Limb (tissue), 2 donors: ENCODE results near the gene CRYL1.

Experiments used
- DNase-seq, 2 donors: peaks; one replicate each; pipeline ENCODE4 v3.0.0-alpha.2; 2016; ENCODE audit errors: extremely low spot score in 2 of 2

Gene CRYL1

DNA sequence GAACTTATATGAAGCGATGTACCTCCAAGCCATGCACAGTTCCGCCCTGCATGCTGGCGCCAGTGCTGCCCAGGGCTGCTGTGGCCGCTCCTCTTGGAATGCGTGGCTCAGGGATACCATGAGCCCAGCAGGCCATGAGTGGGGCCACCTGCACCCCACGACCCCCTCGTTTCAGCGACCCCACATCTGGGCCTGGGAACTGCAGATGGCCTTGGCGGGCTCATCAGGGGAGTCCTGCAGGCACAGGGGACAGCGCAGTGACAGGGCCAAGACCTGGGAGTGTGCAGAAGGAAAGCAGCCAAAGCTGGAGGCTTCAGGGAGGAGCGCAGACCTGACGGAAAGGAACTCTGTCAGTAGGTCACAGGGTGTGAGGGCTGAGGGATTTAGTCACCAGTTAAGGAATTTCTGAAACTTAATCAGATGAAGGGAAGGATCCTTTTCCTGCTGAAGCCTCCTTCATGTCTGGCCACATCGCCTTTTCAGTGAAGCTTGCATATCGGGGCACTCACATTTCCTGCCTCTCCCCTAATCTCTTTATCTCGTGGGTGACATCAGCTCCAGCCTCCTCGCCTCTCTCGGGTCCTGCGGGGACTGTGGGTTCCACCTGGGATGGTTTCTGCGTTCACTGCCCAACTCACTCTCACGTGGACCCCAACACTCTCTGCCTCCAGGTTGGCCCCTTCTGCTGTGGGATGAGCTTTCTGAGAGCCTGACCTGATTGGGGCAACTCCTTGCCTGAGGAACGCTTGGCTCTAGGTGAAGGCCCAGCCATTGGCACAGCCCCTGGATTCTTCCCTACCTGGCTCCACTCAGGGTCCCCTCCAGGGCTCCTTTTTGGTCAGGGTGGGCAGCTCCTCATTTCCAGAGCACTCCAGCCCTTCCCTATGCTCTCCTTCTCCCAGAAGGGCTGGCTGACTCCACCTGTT lies 123.5 kb downstream of the CRYL1 start:
- no peak for DNase-seq

DNA sequence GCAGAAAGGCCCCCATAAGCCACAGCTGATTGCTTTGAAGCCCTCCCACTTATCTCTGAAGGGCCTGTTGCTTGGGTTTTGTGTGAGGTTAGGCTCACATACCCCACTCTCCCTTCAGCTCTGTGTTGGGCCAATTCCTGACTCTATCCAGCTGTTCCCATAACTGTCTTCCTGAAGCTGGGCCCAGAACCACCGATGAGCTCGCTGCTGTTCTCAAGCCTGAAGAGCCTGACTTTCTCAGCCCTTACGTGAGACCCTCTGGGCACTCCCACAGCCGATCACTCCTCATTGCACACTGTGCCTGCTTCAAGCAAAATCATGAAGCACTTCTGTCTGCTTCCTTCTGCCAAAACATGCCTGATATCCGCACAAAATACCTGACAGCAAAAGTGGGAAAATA lies 124.1 kb downstream of the CRYL1 start:
- DNase-seq, result no peak

DNA sequence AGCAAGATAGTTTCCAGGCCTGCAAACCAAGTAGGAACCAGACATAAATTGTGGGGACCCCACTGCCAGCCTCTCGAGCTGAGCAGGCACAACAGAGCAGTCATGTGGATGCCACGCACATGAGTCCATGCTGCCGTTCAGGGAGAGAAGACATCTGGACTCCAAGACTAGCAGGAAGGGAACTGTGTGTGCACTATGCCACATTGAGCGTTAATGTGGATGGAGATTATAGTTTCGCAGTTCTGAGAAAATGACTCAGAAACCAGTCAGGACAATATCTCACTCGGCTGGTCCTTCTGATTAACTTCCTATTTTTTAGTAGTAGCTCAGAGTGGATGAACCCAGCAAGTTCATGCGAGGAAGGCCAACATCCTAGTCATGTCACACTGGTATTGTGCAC lies 124.9 kb downstream of the CRYL1 start:
- no peak for DNase-seq

DNA sequence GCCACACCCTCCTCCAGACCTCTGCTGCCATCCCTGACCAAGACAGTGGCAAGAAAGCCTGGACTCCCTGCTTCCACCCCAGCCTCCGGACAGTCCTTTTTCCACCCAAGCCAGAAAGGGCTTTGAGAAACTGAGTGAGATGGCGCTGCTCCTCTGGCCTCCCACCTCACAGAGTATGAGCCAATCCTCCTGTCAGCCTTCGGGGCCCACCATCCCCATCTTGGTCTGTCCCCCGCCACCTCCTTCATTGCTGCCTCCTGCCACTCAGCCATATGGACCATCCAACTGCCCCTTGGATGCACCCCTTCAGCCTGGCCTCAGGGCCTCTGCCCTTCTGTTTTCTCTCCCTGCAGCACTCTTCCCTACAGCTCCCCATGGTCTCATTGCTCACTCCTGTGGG lies 125.7 kb downstream of the CRYL1 start:
- no peak for DNase-seq

DNA sequence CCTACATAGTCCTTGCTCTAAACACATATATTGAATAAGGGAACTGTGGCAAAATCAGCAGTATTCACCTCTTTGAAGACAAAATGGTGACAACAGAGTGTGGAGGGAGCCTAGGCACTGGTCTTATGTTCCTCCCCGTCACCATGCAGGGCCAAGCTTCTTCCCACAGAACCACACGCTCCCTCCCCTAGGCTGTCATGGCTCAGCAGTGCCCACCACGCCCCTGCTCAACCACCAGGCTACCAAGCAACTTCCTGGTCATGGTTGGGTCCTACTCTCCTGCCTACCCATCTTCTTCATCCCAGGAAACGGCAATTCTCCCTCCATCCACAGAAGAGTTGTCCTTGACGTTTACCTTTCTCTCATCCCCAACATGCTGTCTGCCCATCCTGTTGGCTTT lies 126.1 kb downstream of the CRYL1 start:
- no peak for DNase-seq

DNA sequence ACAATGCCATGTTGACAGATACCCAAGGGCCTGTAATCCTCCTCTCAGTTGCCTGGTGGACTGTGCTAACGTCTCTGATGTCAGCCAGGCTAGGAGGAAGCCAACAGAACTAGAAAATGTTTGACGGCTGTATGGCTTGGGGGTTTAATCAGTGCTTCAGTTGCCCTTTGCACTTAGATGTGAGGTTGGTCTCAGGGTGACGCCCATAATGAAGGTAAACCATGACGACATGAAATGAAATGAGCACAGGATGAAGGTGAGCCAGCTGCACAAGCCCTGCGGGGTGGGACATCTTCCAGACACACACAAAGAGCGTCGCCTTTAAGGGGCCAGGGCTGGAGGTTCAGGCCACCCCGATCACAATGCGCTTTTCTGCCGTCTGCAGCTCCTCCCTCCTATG lies 127.2 kb downstream of the CRYL1 start:
- no peak for DNase-seq

DNA sequence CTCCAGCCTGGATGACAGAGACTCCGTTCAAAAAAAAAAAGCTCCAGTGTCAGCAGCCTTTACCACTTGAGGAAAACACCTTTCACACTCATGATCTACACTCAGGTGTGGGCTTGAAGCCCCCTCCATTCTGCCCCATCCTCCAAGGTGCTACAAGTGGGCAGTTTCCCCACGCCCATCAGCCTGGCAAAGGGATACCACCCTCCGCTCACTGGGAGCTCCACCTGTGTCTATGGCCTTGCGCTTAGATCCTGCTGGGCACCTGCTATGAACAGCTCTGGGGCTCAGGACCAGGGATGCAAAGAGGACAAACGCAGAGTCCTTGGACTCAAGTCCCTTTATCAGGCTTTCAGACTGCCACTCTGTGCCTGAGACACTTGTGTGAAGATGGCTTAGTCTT lies 127.8 kb downstream of the CRYL1 start:
- no peak for DNase-seq

DNA sequence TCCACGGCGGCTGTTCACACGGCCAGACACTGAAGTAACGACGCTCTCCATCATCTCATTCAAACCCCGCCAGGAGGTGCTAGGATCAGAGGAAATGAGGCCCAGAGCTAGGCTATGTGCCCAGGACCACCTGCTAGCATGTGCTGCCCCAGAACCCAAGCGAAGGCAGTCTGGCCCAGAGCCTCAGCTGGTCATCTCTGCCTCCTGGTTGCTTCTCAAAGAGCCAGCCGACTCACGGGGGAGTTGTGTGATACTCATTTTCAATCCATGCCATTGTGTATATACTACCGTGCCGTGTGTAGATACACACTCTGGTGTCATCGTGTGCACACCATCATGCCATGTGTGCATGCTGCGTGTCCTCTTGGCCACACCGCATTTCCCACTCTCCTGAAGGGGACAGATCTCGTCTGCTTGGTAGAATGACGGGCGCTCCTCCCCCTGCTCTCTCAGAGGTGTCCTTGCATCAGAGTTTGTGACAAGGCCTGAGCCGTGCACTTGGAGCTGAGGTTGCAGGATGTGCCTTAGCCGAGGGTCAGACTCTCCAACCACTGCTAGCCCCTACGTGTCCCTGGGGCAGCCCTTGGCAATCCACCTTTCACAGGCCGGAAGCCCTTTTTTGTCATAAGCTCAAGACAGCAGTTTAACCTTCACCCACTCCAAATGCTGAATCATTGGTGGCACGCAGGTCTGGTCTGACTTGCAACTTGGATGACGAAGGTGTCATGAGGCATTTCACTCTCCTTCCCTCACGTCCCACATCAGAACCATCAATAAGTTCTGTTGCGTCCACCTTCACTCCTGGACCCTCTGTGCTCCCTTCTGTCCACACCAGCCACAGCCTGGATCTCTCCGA lies 130.4 kb downstream of the CRYL1 start:
- no peak for DNase-seq

DNA sequence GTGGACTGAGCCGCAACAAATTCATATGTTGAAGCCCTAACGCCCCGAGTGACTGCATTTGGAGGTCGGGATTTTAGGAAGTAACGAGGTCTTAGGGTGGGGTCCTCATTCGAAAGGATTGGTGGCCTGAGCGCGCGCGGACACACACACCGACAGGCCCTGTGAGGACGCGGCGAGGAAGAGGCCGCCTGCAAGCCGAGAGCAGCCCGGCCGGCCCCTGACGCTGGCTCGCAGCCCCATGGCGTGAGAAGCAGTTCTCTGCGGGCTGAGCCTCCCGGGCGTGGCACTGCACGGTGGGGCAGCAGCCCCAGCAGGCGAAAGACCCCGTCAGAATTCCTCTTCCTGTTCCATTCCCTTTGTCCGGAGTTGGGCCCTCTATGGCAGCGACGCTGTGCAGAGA lies 131.2 kb downstream of the CRYL1 start:
- no peak for DNase-seq

DNA sequence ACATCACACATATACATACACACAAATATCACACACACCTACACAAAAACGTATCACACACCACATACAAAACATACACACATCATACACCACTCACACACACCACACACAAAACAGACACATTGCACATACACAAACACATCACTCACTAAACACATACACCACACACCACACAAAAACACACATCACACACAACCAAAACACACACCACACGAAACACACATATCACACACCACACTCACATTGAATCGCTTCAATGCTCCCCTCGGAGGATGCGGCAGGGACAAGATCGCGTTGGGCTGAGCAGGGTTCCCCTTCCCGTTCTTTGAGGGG lies 131.5 kb downstream of the CRYL1 start:
- no peak for DNase-seq

DNA sequence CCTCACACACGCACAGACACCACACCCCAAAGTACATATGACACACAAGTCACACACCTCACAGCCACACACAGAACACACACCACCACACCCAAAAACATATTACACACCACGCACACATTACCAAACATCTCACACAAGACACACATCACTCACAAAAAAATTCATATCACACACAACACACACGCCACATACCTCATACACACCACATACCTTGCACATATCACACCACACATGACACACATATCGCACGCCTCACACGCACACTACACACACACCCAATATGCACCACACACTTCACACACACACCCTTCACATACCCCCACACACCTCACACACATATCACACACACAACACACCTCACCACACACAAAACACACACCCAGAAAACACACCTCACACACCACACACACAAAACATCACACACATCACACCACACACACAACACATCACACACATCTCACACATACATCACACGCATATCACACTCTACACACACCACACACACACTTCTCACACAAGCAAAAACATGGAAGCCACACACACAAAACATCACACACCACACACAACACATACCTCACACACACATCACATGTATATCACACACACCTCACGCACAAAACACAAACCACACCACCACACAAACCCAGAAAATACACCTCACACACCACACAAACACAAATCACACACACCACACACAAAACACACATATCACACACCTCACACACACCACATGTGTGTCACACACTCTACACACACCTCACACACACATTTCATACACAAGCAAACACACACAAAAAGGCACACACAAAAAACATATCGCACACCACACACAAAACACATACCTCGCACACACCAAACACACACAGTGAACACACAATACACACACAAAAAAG lies 132.1 kb downstream of the CRYL1 start:
- DNase-seq, result no peak

DNA sequence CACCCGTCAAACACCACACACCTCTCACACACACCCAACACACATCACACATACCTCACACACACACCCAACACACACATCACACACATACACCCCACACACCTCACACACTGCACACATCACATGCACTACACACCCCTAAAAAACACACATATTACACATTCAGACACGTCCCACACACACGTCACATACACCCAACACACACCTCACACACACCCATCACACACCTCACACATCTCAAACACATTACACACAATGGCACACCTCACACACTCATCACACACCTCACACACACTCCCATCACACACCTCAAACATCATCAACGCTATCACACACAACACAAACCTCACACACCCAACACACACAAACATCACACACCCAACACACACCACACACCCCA lies 133.1 kb downstream of the CRYL1 start:
- DNase-seq, result no peak

DNA sequence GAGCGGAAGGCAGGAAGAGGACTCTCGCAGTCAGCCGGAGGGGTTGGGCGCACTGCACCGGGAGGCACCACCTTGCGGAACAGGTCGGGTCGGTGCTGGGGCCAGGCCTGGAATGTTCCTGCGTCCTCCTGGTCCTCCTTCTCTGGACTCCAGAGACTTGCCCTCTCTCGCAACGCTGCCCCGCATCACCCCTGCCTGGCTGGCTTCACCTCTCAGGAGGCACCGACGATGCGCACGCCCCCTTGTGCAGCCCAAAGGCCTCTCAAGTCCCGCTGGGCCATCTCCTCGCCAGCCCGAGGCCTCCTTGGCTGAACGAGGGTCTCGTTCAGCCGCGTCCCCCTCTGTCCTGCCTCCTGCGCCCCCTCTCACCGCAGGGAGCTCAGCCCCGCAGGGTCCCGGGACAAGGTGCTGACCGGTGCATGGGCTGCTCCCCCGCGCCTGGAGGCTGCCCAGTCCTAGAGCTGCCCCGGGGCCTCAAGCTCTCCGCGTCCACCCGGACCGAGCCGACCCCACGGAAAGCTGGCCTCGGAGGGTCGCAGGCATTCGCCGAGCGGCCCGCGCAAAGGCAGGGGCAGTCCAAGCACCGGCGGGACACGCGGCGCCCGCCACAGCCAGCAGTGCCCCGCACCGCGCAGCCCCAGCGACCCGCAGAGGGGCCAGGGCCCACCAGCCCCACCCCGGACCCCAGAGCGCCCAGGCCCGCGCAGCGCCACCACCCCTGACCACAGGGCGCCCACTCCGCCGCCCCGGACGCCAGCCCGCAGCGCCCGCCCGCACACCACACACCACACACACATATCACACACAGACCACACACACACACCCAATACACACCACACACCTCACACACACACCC lies 133.8 kb downstream of the CRYL1 start:
- DNase-seq, result no peak

DNA sequence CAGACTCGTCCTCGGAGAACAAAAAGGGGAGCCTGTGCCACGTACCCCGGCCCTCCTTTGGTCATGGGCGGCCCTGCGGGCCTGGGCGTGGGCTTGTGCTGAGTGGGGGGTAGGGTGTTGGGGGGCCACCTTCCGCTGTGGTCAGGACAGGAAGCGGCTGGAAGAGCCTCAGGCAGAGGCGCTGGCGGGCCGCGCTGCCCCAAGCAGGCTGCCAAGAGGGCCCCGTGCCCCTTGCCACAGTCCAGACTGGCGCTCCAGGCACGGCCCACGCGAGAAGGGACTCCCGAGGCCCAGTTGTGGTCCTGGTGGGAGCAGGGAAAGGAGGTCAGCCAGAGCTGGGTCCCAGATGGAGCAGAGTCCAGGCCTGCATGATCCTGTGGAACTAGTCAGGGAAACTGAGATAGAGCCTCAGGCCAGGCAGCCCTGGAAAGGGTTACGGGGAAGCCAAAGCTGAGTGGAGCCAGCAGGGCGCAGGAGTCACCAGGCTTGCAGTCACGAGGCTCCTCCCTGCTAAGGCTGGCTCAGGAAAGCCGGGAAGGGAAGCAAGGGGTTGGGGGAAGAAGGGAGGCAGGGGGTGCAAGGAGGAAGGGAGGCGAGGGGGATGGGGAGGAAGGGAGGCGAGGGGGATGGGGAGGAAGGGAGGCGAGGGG lies 135.0 kb downstream of the CRYL1 start:
- no peak for DNase-seq

DNA sequence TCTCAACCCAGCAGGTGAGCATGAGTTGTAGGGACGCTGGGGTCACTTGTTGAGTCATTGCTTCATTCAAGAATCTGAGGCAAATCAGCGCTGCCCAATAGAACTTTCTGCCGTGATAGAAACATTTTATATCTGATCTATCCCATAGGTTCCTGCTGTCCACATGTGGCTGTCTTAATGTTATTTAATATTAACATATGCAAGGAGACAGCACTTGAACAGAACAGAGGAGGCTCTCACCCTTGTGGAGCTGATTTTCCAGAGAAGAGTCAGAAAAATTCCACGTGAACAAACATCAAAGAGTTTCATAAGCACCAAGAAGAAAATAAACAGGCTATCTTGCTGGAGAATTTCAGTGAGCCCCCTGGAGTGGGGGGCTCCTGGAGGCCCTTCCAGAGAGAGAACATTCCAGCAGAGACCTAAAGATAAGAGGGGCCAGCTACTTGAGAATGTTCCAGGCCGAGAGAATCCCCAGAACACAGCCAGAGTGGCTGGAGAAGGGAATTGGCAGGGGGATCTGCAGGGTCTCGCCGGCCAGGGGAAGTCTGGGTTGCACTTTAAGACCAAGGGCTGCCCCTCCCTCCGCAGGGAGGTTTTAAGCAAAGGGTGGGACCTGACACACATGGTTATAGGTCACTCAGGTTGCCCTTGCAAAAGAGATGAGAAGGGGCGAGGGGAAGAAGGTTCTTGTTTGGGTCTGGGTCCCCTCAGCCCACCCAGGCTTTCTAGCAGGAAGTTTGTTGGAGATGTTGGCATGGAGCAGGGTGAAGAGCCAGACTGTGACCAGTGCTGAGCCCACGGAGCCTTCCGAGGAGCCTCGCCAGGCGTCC lies 135.7 kb downstream of the CRYL1 start:
- DNase-seq, result no peak

DNA sequence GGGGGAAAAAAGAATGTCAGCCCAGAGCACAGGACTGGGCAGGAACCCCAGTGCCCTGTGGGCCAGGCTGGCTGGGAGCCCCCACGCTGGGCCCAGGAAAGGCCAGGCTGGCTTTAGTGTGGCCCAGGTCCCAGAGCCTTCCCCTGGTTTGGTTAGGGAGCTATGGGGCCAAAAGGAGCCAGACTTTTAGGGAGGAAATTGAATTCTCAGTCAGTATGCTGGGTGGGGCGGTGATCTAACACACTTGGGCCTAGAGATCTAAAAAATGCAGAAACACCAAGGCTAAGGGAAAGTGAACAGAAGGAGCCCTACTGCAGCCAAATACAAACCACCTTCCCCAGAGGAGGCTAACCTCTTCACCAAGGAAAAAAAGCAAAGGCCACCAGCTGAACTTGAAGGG lies 137.5 kb downstream of the CRYL1 start:
- no peak for DNase-seq

DNA sequence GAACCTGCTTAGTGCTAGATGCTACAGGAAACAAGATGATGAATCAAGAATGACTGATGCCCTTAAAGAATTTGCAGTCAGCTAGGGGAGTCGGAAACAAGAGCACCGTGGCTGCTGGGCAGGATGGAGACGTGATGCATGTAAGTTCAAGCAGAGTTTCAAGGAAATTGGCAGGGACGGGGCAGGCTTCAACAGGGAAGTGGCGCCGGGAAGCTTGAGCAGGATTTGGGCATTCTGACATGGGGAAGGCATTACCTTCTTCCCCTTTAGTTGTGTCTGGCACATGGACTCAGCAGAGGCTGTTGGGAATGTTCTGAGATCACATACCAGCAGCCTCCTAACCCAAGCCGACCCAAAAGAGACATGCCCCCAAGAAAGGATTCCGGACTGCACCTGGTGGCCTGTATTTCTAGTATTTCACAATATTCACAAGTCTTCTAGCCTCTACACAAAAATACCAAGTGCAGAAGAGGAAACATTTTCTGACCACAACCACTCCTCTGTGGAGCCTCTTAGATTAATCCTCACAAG lies 138.2 kb downstream of the CRYL1 start:
- DNase-seq, result no peak

DNA sequence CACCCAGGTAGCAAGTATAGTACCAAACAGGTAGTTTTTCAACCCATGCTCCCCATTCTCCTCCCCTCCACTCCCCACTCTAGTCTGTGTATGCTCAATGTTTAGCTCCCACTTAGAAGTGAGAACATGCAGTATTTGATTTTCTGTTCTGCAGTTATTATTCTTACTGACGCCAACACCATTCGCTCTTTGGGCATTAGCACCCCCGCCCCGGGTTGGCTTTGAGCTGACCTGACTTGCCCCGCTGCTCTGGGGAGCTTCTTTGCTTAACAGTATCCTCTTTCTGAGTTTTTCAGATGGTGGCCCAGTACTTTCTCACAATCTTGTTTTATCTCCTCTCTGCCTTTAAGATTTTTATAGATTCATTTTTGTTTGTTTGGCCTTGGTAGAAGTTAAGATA lies 138.7 kb downstream of the CRYL1 start:
- no peak for DNase-seq

DNA sequence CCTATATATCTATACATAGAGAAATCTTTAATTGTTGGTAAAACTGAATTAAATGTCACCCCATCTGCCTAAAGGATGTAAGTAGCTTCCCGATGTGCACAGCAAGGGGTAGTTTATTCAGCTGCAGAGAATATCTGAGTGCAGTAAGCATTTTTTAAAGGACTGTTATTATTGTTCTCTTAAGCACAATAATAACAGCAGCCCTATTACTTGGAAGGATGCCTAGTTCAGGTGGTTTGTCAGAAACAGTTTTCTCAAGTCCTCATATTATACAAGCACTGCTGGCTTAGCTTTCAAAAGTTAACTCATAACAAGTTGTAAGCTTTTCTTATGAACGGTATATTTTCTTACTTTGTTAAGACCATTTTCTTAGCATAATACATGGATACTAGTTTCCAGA lies 142.6 kb downstream of the CRYL1 start:
- no peak for DNase-seq
